ENCODE results near the gene HEXB. TPM values are rescaled to one million over a fixed set of nuclear protein-coding genes. Genes with fewer than 3 reads are reported as not detected.
"Not testable (repeated sequence)": the region's sequence is repeated elsewhere in the genome, so short reads cannot be mapped to it uniquely, and the experiment has no call there.

HEXB gene
- total RNA-seq, 1 donor from 2014 or later, result 173 TPM

DNA sequence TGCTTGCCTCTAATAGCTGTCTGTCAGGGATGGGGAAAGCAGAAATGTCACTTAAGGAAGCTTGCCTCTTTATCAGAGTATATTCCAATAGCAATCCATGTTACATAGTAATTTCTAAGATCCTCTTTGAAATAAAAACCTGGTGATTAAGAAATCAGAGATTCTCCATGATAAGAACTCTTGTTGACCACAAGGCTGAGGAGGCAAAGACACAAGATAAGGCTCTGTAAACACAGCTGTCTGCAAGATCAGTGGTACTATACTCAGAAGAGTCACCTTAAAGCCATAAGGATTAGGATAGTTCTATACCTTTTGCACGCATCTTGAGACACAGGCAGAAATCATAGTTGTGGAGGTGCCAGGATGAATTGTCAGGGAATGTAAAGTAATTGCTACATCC, 40.3 kb downstream of the HEXB start:
- no peak for DNase-seq (ENCODE audit: low read depth)

DNA sequence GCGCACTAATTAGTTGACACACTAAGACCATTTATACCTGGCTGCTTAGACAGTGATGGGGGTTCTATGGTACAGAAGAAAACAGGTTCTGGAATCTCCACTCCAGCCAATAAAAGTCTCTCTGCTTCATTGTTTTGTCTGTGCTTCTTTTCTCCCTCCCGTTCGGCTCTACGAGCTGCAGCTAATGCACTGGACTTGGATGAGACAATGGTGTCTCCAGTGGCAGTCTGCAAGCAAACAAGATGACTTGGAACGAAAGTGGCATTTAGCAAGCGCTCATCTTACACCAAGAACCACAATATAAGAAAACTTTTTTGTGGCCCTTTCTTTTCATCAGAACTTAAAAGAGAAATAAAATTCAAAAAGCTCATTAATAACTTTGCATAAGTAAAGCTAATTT, 51.7 kb downstream of the HEXB start:
- DNase-seq (ENCODE audit: low read depth), result no peak

DNA sequence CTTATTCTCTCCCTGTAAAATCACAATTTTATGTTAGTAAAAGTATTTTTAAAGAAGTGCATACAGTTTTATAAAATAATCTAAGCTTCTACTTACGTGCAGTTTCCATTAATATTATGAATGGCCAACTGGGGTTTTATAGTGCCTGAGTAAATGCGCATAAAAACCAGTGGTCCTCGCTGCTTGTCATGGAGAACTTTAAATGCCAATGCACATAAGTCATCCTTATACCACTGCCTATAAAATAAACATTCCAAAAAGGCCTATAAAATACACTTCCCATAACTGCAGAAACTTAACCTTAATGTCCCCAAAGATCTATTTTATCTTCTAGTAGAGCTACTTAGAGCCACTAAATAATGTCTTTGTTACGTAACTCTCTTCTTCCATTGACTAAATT, 53.4 kb downstream of the HEXB start:
- no peak for DNase-seq (ENCODE audit: low read depth)

DNA sequence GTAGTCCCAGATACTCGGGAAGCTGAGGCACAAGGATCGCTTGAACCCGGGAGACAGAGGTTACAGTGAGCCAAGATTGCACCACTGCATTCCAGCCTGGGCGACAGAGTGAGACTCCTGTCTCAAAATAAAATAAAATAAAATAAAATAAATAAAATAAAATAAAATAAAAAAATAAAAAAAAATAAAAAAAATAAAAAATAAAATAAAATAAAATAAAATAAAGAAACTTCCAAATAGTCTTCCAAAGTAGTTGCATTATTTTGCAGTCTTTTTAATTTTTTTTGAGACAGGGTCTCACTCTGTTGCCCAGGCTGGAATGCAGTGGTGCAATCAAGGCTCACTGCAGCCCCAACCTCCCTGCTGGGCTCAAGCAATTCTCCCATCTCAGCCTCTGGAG, 63.7 kb downstream of the HEXB start:
- DNase-seq (ENCODE audit: low read depth), result not testable (repeated sequence)

DNA sequence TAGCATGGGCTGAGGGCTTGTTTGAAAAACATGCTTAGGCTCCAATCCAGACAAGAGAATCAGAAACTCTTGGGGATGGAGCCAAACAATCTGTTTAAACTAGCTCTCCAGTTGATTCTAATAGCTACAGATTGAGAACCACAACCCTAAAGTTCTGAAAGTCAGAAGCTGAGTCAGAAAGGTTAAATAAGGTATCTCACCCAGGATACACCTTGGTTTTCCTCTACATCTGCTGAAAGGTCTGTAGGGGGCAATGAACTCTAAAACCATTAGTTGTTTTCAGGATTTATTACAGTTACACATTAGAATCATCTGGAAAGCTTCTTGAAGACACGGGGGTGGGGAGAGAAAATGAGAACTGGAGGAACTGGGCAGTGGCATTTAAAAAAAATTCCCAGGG, 76.2 kb downstream of the HEXB start:
- DNase-seq (ENCODE audit: low read depth), result peak; percentile 4

DNA sequence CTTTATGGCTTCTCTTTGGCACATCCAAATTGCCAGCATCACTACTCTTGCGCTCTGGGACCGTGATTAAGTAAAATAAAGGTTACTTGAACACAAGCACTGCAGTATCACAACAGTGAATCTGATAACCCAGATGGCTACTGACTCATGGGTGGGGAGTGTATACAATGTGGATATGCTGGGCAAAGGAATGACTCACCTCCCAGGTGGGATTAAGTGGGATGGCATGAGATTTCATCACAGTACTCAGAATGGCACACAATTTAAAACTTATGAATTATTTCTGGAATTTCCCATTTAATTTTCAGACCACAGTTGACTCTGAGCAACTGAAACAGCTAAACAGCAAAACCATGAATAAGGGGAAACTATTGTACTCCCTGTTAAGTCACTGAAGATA, 77.6 kb downstream of the HEXB start:
- DNase-seq (ENCODE audit: low read depth), result peak; percentile 74

DNA sequence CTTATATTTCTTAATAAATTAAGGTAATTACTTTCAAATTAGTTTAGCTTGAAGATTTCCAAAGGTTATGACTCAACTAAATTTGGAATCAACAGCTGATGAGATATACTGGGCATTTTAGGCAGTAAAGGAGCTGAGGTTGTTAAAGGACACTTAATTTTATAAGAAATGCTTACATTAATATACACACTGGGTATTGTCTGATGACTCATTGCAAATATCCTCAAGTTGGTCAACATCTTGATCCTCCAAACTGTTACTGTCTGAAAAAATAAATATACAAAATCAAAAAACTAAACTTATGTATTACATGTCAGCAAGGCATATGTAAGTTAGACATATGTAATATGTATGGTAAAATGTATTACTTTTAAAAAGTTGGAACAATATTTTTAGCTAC, 78.5 kb downstream of the HEXB start:
- DNase-seq (ENCODE audit: low read depth), result no peak

DNA sequence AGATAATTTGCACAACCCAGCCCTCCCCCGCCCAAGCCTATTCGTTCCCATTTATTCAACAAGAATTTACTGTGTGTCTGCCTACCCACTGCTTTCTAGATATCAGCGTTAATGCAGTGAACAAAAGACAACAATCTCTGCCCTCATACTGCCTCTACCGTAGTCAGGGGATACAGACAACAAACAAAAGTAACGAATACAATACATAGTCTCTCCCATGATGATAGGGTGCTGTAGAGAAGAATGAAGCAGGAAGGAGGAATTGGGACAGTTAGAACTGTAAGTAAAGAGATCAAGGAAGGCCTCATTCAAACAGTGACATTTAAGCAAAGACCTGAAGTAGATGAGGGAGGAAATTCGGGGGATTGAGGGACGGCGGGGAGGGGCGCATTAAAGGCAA, 80.2 kb downstream of the HEXB start:
- no peak for DNase-seq (ENCODE audit: low read depth)

DNA sequence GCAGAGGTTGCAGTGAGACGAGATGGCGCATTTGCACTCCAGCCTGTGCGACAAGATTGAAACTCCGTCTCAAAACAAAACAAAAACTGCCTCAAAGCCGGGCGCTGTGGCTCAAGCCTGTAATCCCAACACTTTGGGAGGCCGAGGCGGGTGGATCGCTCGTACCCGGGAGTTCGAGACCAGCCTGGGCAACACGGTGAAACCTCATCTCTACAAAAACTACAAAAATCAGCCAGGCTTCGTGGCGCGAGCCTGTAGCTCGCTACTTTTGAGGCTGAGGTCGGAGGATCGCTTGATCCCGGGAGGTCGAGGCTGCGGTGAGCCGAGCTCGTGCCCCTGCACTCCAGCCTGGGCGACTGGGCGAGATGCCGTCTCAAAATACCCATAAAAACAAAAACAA, 80.9 kb downstream of the HEXB start:
- no peak for DNase-seq (ENCODE audit: low read depth)

DNA sequence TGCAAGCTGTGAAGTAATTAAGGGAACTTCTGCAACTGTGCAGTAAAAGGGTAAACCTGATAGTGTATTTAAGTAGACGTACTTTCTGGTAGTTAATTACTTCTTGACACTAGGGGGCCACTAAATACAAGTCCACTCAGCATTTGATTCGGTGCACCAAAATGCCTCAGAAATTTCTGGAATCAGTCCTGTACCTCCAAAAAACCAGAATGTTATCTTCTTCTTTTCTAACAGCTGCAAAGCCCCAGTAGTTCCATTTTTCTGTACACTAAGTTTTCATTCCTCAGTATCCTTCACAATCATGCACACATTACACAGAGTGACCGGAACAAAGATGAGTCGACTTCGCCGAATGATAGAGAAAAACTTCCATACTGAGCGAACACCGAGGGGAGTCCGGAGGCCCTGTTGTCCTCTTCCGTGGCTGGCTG, 81.4 kb downstream of the HEXB start:
- peak; percentile 64 for DNase-seq (ENCODE audit: low read depth)

DNA sequence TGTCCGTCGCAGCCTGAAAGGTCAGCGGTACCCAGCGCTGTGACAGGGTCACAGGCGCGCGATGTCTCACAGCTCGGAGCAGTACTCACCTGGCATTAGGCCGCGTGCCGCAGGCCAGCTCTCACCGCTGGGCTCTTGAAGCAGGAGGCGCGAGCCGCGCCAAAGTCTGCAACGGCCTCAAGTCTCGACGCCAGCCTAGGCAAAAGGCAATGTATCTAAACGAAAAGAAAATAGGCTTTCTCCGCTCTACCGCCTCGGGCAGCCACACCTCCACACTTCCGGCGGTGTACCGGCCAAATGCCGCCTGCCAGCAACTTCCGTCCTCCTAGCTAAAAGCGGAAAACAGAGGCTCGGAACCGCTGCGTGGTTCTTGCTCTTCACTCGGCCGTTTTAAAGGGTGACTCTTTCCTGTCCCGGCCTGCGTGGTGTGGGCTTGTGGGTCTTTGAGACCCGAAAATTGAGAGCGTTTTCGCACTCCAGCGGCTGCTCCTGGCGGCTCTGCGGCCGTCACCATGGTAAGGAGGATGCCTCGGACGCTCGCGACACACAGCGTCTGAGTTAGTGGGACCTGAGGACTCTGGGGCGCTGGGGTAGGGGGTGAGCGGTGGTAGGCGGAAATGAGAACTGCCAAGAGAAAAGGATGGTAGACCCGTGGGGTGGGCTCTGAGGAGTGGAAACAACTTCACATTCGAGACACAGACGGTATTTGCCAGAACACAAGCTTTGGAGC, 82.0 kb downstream of the HEXB start, which contains the start of the genes GFM2 and NSA2:
Gene GFM2, minus strand, starts transcription at position 269 of the 730 bp plus-strand sequence. CDS start 3,375 bp downstream, outside the sequence.
Gene NSA2, plus strand, starts transcription at position 401 of the 730 bp plus-strand sequence. Its CDS starts 112 bp downstream, at position 513.
- DNase-seq (ENCODE audit: low read depth), result peak; percentile 96

DNA sequence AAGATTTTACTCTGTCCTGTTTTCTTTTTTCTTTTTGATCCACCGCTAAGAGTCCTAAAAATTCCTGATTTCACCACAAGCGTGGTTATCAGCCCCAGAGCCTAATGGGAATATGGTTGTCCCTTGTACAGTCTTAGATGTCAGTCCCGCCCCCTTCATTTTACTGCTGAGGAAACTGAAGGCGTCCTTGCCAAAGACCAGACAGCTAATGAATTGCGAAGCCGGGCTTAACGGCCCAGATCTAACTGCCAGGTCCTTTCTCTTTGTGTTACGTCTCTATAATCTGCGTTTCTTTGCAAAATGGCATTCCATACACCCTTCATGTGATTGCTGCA, 82.5 kb downstream of the HEXB start:
- no peak for DNase-seq (ENCODE audit: low read depth)

Other genes with a start within 250 kb of the HEXB start
- 21.1 and 23.2 TPM in 2 replicates for gene ENC1, start 44.5 kb upstream of the HEXB start, total RNA-seq
- gene GFM2, start 81.9 kb downstream of the HEXB start, total RNA-seq, result 56.5 and 81.1 TPM in 2 replicates
- 108 and 114 TPM in 2 replicates for gene NSA2, start 82.0 kb downstream of the HEXB start, total RNA-seq
- 3.0 and 3.2 TPM in 2 replicates for gene FAM169A, start 181.2 kb downstream of the HEXB start, total RNA-seq